Measurements from ENCODE around the gene GALNT18. TPM values are rescaled to one million over a fixed set of nuclear protein-coding genes. Genes with fewer than 3 reads are reported as not detected.

Gene GALNT18
- total RNA-seq, 2 experiments from 2014 or later, result not detected

DNA sequence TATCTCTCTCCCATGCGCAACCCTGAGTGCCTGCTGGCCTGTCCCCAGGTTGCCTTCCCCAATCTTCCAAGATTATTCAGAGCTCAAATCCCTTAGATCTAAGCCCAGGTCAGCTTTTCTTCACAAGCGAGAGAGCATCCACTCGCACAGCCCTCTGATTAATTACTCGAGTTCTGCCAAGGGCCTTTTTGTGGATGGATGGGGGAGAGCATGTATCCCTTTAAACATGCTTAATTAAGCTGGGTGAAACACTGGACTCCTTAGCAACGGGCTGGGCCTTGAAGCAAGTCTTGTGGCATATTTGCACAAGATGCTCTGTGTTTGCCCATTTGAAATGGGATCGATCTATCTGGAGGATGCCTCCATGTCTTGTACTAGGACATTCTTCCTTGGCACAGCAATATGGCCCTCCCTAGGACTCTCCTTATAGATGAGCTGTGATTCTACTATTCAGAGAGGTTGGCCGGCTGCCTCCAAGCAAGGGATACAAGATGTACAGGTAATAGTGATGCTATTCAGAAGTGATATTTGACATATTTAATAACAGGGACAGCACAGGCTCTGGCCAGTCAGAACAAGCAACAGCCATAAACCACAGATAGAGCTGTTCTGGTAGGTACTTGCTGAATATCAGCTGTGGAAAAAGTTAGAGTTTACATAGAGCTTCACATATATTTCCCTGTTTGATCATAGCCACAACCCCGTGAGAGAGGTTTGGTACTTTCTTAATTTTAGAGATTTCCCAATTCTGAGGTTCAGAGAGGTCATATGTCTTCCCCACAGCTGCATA is 394.3 kb downstream of the GALNT18 start:
- TF ChIP-seq EZH2phosphoT487 (IDR thresholded peaks at IDR 0.05; ENCODE audit: borderline replicate concordance, low read depth, low read length), result no peak
- TF ChIP-seq, protein P1, sequence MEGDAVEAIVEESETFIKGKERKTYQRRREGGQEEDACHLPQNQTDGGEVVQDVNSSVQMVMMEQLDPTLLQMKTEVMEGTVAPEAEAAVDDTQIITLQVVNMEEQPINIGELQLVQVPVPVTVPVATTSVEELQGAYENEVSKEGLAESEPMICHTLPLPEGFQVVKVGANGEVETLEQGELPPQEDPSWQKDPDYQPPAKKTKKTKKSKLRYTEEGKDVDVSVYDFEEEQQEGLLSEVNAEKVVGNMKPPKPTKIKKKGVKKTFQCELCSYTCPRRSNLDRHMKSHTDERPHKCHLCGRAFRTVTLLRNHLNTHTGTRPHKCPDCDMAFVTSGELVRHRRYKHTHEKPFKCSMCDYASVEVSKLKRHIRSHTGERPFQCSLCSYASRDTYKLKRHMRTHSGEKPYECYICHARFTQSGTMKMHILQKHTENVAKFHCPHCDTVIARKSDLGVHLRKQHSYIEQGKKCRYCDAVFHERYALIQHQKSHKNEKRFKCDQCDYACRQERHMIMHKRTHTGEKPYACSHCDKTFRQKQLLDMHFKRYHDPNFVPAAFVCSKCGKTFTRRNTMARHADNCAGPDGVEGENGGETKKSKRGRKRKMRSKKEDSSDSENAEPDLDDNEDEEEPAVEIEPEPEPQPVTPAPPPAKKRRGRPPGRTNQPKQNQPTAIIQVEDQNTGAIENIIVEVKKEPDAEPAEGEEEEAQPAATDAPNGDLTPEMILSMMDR (conservative IDR thresholded peaks at IDR 0.05; ENCODE audit: low read length), result no peak
- Histone ChIP-seq H3K4me2 (ENCODE audit: low read length) (no peak overlapping the region), H3K9me3 (ENCODE audit: low read length) (no peaks in the 10 kb centered on the region), H3K4me1 (ENCODE audit: insufficient read depth, low read length, poor library complexity, severe bottlenecking) (no peaks in the 10 kb centered on the region), H3K27ac (ENCODE audit: low read depth, low read length, poor library complexity, severe bottlenecking) (no peak overlapping the region), H3K9me2 (ENCODE audit: insufficient read depth, low read length) (no peaks in the 10 kb centered on the region), H3K79me2 (ENCODE audit: insufficient read depth, low read depth, low read length) (no peaks in the 10 kb centered on the region), H4K20me1 (ENCODE audit: insufficient read depth, low read length) (no peaks in the 10 kb centered on the region), H3K36me3 (ENCODE audit: insufficient read depth, low read length) (no peaks in the 10 kb centered on the region), H2AFZ (ENCODE audit: low read length) (no peak overlapping the region), H3K4me3 (ENCODE audit: low read depth, low read length, poor library complexity, severe bottlenecking) (no peak overlapping the region)
- DNase-seq (ENCODE audit: low spot score), result no peak
- CTCF ChIA-PET (ENCODE audit: unreplicated experiment), result no interaction called here
- BruUV-seq (replicated peaks), result no TSS peak
- intact Hi-C loops (cut with micrococcal nuclease; ENCODE audit: unreplicated experiment), result no loop called here
- POLR2A ChIA-PET, result interaction anchor here (0.5 to 1.3 kb wide), 2 partner anchors 8 to 464 kb away, joined by 3 to 4 read pairs; no protein-coding TSS in a partner anchor

Small RNA genes within 50 kb of the gene (microRNA-seq; reads per million reads assigned to microRNA genes)
- gene MIR4299 (ENCODE audit: borderline replicate concordance), result not detected

Small RNA genes within 50 kb of the gene (small RNA-seq; reads per million reads assigned to genes)
- not detected for gene MIR4299

Other genes starting within 250 kb of the GALNT18 start
- gene USP47, start 220.0 kb upstream of the GALNT18 start, total RNA-seq (2014; rRNA removed; shearing (Covaris generic)), result 35.2 and 44.1 TPM in 2 replicates
- gene USP47, start 220.0 kb upstream of the GALNT18 start, total RNA-seq (2022), result 39.4 and 42.2 TPM in 2 replicates

Measured in OCI-LY7 (cell line).